Measurements from ENCODE around the gene PTPRD.

- no peak for TF ChIP-seq ETV6 (IDR thresholded peaks at IDR 0.05; ENCODE audit: borderline replicate concordance in 1 of 2, low read depth in 2 of 2, low read length in 1 of 2)
- no peak for TF ChIP-seq ETV6 (CRISPR knock-in tag; IDR thresholded peaks at IDR 0.05; ENCODE audit: borderline replicate concordance)
- no peak for TF ChIP-seq EP300 (IDR thresholded peaks at IDR 0.05; ENCODE audit: low read length)
- TF ChIP-seq JUNB (CRISPR knock-in tag; conservative IDR thresholded peaks at IDR 0.05): no peak
- no peak for TF ChIP-seq EGR1 (conservative IDR thresholded peaks at IDR 0.05)
- no peak for TF ChIP-seq CREM (IDR thresholded peaks at IDR 0.05; ENCODE audit: low read depth)
- TF ChIP-seq, protein P1, sequence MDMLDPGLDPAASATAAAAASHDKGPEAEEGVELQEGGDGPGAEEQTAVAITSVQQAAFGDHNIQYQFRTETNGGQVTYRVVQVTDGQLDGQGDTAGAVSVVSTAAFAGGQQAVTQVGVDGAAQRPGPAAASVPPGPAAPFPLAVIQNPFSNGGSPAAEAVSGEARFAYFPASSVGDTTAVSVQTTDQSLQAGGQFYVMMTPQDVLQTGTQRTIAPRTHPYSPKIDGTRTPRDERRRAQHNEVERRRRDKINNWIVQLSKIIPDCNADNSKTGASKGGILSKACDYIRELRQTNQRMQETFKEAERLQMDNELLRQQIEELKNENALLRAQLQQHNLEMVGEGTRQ (CRISPR knock-in tag; IDR thresholded peaks at IDR 0.05): no peak
- no peak for TF ChIP-seq ZNF830 (CRISPR knock-in tag; IDR thresholded peaks at IDR 0.05)
- no peak for TF ChIP-seq ZBTB33 (CRISPR knock-in tag; IDR thresholded peaks at IDR 0.05)
- TF ChIP-seq MYNN (IDR thresholded peaks at IDR 0.05): no peak
- no peak for TF ChIP-seq MYNN (CRISPR knock-in tag; IDR thresholded peaks at IDR 0.05)
- no peak for TF ChIP-seq NFYB (IDR thresholded peaks at IDR 0.05; ENCODE audit: extremely low read depth, insufficient read length)
- no peak for TF ChIP-seq PURB (CRISPR knock-in tag; IDR thresholded peaks at IDR 0.05; ENCODE audit: low read depth)
- TF ChIP-seq RAD51 (IDR thresholded peaks at IDR 0.05; ENCODE audit: borderline replicate concordance, low read depth): no peak
- no peak for TF ChIP-seq HSF4 (CRISPR knock-in tag; IDR thresholded peaks at IDR 0.05; ENCODE audit: borderline replicate concordance)
- TF ChIP-seq SMC3 (conservative IDR thresholded peaks at IDR 0.05; ENCODE audit: insufficient read depth, low read depth, low read length): no peak
These were observed 1899.5 kb downstream of the PTPRD start for GRCh38 chr9:8713149-8713810.
